Caco-2 (cell line): ENCODE measurements around the gene SLC1A7. TPM values are rescaled to one million over a fixed set of nuclear protein-coding genes. Genes with fewer than 3 reads are reported as not detected.

ENCODE experiments used
- BruUV-seq: library from RNA; stranded (reverse); fragments of 400-500 nt; replicated peaks from 2 replicates; lab custom pipeline; 2021; lab: Mats Ljungman, UMichigan
- CTCF ChIA-PET: fragments of 300-600 bp; sonication (Branson Sonifier 250); formaldehyde crosslinking; loops from one replicate; lab custom pipeline; 2022; ENCODE audit warnings: antibody characterized with exemption; lab: Charles Lee
- POLR2A ChIA-PET: fragments of 300-600 bp; sonication (Branson Sonifier 250); formaldehyde crosslinking; loops from one replicate; lab custom pipeline; 2022; ENCODE audit warnings: antibody characterized with exemption; lab: Charles Lee
- DNase-seq, 2 experiments: peaks; one replicate each; pipeline versions ENCODE4 v3.0.0 to v3.0.0-alpha.2; 2020 to 2022
- H3K27me3 ChIP-seq: replicated peaks from 2 replicates; pipeline ENCODE4 v1.6.0; 2011; ENCODE audit warnings: low read length; ENCODE audit not compliant: control insufficient read depth, insufficient read depth
- H3K36me3 ChIP-seq: 2 replicates; pipeline ENCODE4 v1.5.1; 2011; ENCODE audit warnings: low read length; ENCODE audit not compliant: control insufficient read depth, insufficient read depth
- H3K4me1 ChIP-seq: fragments of 250-450 bp; sonication (Bioruptor Pico); 2 replicates; pipeline ENCODE4 v1.5.1; 2020; ENCODE audit warnings: mild to moderate bottlenecking
- H3K4me3 ChIP-seq: 2 replicates; pipeline ENCODE4 v1.5.1; 2011; ENCODE audit warnings: low read depth, mild to moderate bottlenecking, control low read depth, low read length
- H3K9me3 ChIP-seq: fragments of 250-450 bp; sonication (Bioruptor Pico); 2 replicates; pipeline ENCODE4 v1.5.1; 2020; ENCODE audit warnings: mild to moderate bottlenecking, moderate library complexity
- H3K27ac Mint-ChIP-seq: one replicate; pipeline ENCODE4 v1.8.0; 2022; ENCODE audit warnings: mixed read lengths; ENCODE audit not compliant: unreplicated experiment
- H3K27me3 Mint-ChIP-seq: one replicate; pipeline ENCODE4 v1.8.0; 2022; ENCODE audit warnings: mixed read lengths; ENCODE audit not compliant: insufficient read depth, unreplicated experiment
- H3K36me3 Mint-ChIP-seq: one replicate; pipeline ENCODE4 v1.8.0; 2022; ENCODE audit warnings: mild to moderate bottlenecking, mixed read lengths; ENCODE audit not compliant: insufficient read depth, unreplicated experiment
- H3K4me1 Mint-ChIP-seq: one replicate; pipeline ENCODE4 v1.8.0; 2022; ENCODE audit warnings: low read depth, mixed read lengths; ENCODE audit not compliant: unreplicated experiment
- H3K4me3 Mint-ChIP-seq: one replicate; pipeline ENCODE4 v1.8.0; 2022; ENCODE audit warnings: mild to moderate bottlenecking, moderate library complexity, mixed read lengths; ENCODE audit not compliant: unreplicated experiment
- H3K9me3 Mint-ChIP-seq: one replicate; pipeline ENCODE4 v1.8.0; 2022; ENCODE audit warnings: mixed read lengths; ENCODE audit not compliant: unreplicated experiment
- CTCF ChIP-seq, 2 experiments: fragments of 200-600 bp in 1 of 2; IDR thresholded peaks; 1 replicate in 1 of 2; 2 replicates in 1 of 2; pipeline versions ENCODE4 v1.5.1 to v1.8.0; 2011 to 2022; ENCODE audit warnings: antibody characterized with exemption in 1 of 2, control low read depth in 1 of 2, inconsistent platforms in 1 of 2, low read depth in 1 of 2, low read length in 1 of 2, mild to moderate bottlenecking in 1 of 2, moderate library complexity in 1 of 2; ENCODE audit not compliant: insufficient read depth in 1 of 2, severe bottlenecking in 1 of 2, unreplicated experiment in 1 of 2
- intact Hi-C: fragments of 100-400 bp; cut with micrococcal nuclease; formaldehyde crosslinking; loops from one replicate; pipeline ENCODE4 v1.10.0; 2022; ENCODE audit not compliant: unreplicated experiment
- total RNA-seq: library from RNA; stranded (reverse); gene quantifications from 2 replicates; pipeline ENCODE4 v1.2.3, GENCODE V29; 2022

SLC1A7 gene
- total RNA-seq, 1 experiment from 2014 or later = not detected

- Mint-ChIP-seq H3K36me3 (no peaks in the 10 kb centered on the region), H3K9me3 (no peaks in the 10 kb centered on the region), H3K27ac (no peak overlapping the region), H3K4me1 (no peaks in the 10 kb centered on the region), H3K4me3 (no peak overlapping the region), H3K27me3 (no peaks in the 10 kb centered on the region)
- H3K4me1 ChIP-seq = no peaks in the 10 kb centered on the region
- intact Hi-C loops = no loop called here
- no peaks in the 10 kb centered on the region for H3K27me3 ChIP-seq
- no TSS peak for BruUV-seq
- TF ChIP-seq CTCF (IDR thresholded peaks at IDR 0.05; ENCODE audit: insufficient read depth in 1 of 2, low read depth in 1 of 2, low read length in 1 of 2, severe bottlenecking in 1 of 2, unreplicated experiment in 1 of 2) = no peak
- POLR2A ChIA-PET = no interaction called here
- H3K36me3 ChIP-seq = no peaks in the 10 kb centered on the region
- no peak for DNase-seq
- H3K9me3 ChIP-seq = no peaks in the 10 kb centered on the region
- CTCF ChIA-PET = no interaction called here
- no peak overlapping the region for H3K4me3 ChIP-seq
Observed at GRCh38 chr1:53046930-53047329, 95.5 kb downstream of the SLC1A7 start.

GRCh38 chr1:53044926-53045325 is 97.5 kb downstream of the SLC1A7 start:
- H3K9me3 ChIP-seq = no peaks in the 10 kb centered on the region

DNA sequence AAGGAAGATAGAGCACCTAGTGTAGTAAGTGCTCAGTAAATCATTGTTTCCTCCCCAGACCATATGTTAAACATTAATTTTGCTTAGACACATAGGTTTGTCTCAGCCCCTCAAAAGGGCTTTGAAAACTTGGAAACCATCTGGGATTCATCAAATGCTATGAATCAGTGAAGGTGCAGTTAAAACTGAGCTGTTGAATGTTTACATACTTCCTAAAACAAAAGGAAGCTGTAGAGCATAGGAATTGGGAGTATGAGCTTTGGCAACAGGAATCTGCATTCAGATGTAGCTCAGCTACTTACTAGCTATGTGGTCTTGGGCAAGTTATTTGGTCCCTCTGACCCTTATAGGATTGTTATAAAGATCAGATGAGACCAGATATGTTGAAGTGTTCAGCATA is 99.2 kb downstream of the SLC1A7 start:
- no peak overlapping the region for H3K4me3 Mint-ChIP-seq
- no TSS peak for BruUV-seq
- Histone ChIP-seq H3K27me3 (no peaks in the 10 kb centered on the region), H3K36me3 (no peaks in the 10 kb centered on the region), H3K9me3 (no peaks in the 10 kb centered on the region), H3K4me3 (no peak overlapping the region), H3K4me1 (no peaks in the 10 kb centered on the region)
- TF ChIP-seq CTCF (IDR thresholded peaks at IDR 0.05; ENCODE audit: insufficient read depth in 1 of 2, low read depth in 1 of 2, low read length in 1 of 2, severe bottlenecking in 1 of 2, unreplicated experiment in 1 of 2) = no peak
- peaks cover 8% of the 10 kb centered on the region for H3K36me3 Mint-ChIP-seq
- H3K27me3 Mint-ChIP-seq = no peaks in the 10 kb centered on the region
- POLR2A ChIA-PET = no interaction called here
- DNase-seq = no peak
- no peak overlapping the region for H3K27ac Mint-ChIP-seq
- H3K4me1 Mint-ChIP-seq = no peaks in the 10 kb centered on the region
- intact Hi-C loops = no loop called here
- no peaks in the 10 kb centered on the region for H3K9me3 Mint-ChIP-seq
- CTCF ChIA-PET = interaction anchor here (1.2 kb wide), 1 partner anchor 130 kb away, joined by 3 read pairs; no protein-coding TSS in a partner anchor

More at GRCh38 chr1:53044926-53045325, 97.5 kb downstream of the SLC1A7 start:
- no peaks in the 10 kb centered on the region for H3K4me1 ChIP-seq
- intact Hi-C loops = no loop called here
- ChIA-PET POLR2A (no interaction called here), CTCF (no interaction called here)
- no peak overlapping the region for H3K4me3 ChIP-seq
- Mint-ChIP-seq H3K4me1 (no peaks in the 10 kb centered on the region), H3K4me3 (no peak overlapping the region), H3K9me3 (no peaks in the 10 kb centered on the region), H3K36me3 (peaks cover 8% of the 10 kb centered on the region), H3K27me3 (no peaks in the 10 kb centered on the region), H3K27ac (no peak overlapping the region)
- DNase-seq = no peak
- BruUV-seq = no TSS peak
- H3K27me3 ChIP-seq = no peaks in the 10 kb centered on the region
- no peak for TF ChIP-seq CTCF (IDR thresholded peaks at IDR 0.05; ENCODE audit: insufficient read depth in 1 of 2, low read depth in 1 of 2, low read length in 1 of 2, severe bottlenecking in 1 of 2, unreplicated experiment in 1 of 2)
- H3K36me3 ChIP-seq = no peaks in the 10 kb centered on the region
